Measurements from ENCODE around the gene CDH23.

Gene CDH23

GRCh38 chr10:71675295-71675970, 278.7 kb downstream of the CDH23 start:
- no peak overlapping the region for H2AFZ ChIP-seq (ENCODE audit: low read length)

DNA sequence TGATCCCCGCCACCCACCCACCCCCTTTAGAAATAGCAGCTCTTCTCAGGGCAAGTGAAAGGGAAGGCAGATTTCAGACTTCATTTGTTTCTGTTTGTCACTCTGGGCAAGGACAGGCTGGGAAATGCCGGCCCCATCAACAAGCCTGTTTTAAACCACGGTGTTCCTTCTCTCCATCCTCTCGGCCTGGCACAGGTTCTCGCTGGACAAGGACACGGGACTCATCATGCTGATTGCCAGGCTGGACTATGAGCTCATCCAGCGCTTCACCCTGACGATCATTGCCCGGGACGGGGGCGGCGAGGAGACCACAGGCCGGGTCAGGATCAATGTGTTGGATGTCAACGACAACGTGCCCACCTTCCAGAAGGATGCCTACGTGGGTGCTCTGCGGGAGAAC, 280.5 kb downstream of the CDH23 start:
- H3K4me2 ChIP-seq (ENCODE audit: low read depth, low read length), result no peak overlapping the region
- H3K9ac ChIP-seq (ENCODE audit: low read length), result no peak overlapping the region
- no peak for DNase-seq
- H3K79me2 ChIP-seq (ENCODE audit: low read length), result no peaks in the 10 kb centered on the region
- H3F3A ChIP-seq (ENCODE audit: insufficient read depth, low read length), result no peaks in the 10 kb centered on the region
- H3K9me2 ChIP-seq (replicated peaks; ENCODE audit: insufficient read depth, low read length), result no peaks in the 10 kb centered on the region
- no peaks in the 10 kb centered on the region for H3K36me3 ChIP-seq (replicated peaks; ENCODE audit: insufficient read depth, low read length)
- no peaks in the 10 kb centered on the region for H3K4me1 ChIP-seq (ENCODE audit: low read length)
- no peak overlapping the region for H2AFZ ChIP-seq (ENCODE audit: low read length)
- H3K9me3 ChIP-seq (replicated peaks; ENCODE audit: insufficient read depth, low read length), result no peaks in the 10 kb centered on the region
- peaks cover 15% of the 10 kb centered on the region for H3K27me3 ChIP-seq (replicated peaks; ENCODE audit: insufficient read depth, low read length)
- no peaks in the 10 kb centered on the region for H4K20me1 ChIP-seq (ENCODE audit: insufficient read depth, low read length)
- no peak overlapping the region for H3K27ac ChIP-seq (ENCODE audit: low read length)
- no peak overlapping the region for H3K4me3 ChIP-seq (ENCODE audit: low read length)
- no peak for TF ChIP-seq EZH2phosphoT487 (IDR thresholded peaks at IDR 0.05; ENCODE audit: low read length)
- TF ChIP-seq, protein P1, sequence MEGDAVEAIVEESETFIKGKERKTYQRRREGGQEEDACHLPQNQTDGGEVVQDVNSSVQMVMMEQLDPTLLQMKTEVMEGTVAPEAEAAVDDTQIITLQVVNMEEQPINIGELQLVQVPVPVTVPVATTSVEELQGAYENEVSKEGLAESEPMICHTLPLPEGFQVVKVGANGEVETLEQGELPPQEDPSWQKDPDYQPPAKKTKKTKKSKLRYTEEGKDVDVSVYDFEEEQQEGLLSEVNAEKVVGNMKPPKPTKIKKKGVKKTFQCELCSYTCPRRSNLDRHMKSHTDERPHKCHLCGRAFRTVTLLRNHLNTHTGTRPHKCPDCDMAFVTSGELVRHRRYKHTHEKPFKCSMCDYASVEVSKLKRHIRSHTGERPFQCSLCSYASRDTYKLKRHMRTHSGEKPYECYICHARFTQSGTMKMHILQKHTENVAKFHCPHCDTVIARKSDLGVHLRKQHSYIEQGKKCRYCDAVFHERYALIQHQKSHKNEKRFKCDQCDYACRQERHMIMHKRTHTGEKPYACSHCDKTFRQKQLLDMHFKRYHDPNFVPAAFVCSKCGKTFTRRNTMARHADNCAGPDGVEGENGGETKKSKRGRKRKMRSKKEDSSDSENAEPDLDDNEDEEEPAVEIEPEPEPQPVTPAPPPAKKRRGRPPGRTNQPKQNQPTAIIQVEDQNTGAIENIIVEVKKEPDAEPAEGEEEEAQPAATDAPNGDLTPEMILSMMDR (IDR thresholded peaks at IDR 0.05; ENCODE audit: low read length), result no peak
- no peak for TF ChIP-seq EZH2 (optimal IDR thresholded peaks at IDR 0.05; ENCODE audit: low read depth, low read length)

More at GRCh38 chr10:71675295-71675970, 278.7 kb downstream of the CDH23 start:
- Histone ChIP-seq H3K4me3 (ENCODE audit: low read length) (no peak overlapping the region), H3K9ac (ENCODE audit: low read length) (no peak overlapping the region), H3K79me2 (ENCODE audit: low read length) (no peaks in the 10 kb centered on the region), H3K9me2 (replicated peaks; ENCODE audit: insufficient read depth, low read length) (no peaks in the 10 kb centered on the region), H3K4me1 (ENCODE audit: low read length) (no peaks in the 10 kb centered on the region), H3K27me3 (replicated peaks; ENCODE audit: insufficient read depth, low read length) (peaks cover 6% of the 10 kb centered on the region), H3K27ac (ENCODE audit: low read length) (no peak overlapping the region), H3K4me2 (ENCODE audit: low read depth, low read length) (no peak overlapping the region), H3K9me3 (replicated peaks; ENCODE audit: insufficient read depth, low read length) (no peaks in the 10 kb centered on the region), H4K20me1 (ENCODE audit: insufficient read depth, low read length) (no peaks in the 10 kb centered on the region), H3K36me3 (replicated peaks; ENCODE audit: insufficient read depth, low read length) (no peaks in the 10 kb centered on the region), H3F3A (ENCODE audit: insufficient read depth, low read length) (no peaks in the 10 kb centered on the region)
- DNase-seq, result no peak
- TF ChIP-seq EZH2 (optimal IDR thresholded peaks at IDR 0.05; ENCODE audit: low read depth, low read length) (no peak), EZH2phosphoT487 (IDR thresholded peaks at IDR 0.05; ENCODE audit: low read length) (no peak)
- TF ChIP-seq, protein P1 (IDR thresholded peaks at IDR 0.05; ENCODE audit: low read length), result no peak

DNA sequence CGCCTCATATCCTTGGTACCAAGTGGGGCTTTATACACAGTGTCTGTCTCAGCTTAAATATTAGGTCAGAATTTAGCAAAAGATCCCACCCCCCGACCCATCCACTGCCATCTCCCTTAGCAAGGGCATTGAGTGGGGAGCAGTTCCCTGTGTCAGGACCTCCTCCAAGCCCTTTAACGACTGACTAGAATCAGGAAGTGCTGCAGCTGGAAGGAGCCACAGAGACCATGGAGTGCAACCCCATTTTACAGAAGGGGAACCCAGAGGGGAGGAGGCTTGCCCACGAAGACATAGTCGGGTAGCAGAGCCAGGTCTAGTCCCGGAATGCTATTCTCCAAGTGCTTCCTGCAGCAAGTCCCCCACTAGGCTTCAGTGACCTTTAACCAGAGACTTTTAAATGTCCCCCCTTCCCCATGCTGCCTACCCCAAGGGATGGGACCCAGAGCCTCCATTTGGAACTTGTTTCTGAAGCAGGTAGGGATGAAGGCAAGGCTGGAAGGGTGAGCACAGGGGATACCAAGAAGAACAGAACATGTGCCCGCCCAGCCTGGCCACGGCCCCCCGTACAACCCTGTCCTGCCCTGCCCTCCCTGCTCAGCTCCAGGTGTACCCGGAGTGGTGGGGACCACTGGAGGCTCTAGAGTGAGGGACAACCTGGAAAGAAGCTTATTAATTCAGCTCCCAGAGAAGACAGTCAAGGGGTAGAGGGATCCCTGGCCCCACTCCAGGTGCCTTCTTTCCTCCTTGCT, 281.5 kb downstream of the CDH23 start:
- no peaks in the 10 kb centered on the region for H3K79me2 ChIP-seq (ENCODE audit: low read length)
- TF ChIP-seq EZH2phosphoT487 (IDR thresholded peaks at IDR 0.05; ENCODE audit: low read length) (no peak), EZH2 (optimal IDR thresholded peaks at IDR 0.05; ENCODE audit: low read depth, low read length) (no peak)
- TF ChIP-seq, protein P1 (IDR thresholded peaks at IDR 0.05; ENCODE audit: low read length), result no peak
- no peaks in the 10 kb centered on the region for H4K20me1 ChIP-seq (ENCODE audit: insufficient read depth, low read length)
- H2AFZ ChIP-seq (ENCODE audit: low read length), result no peak overlapping the region
- H3K36me3 ChIP-seq (replicated peaks; ENCODE audit: insufficient read depth, low read length), result no peaks in the 10 kb centered on the region
- H3K4me2 ChIP-seq (ENCODE audit: low read depth, low read length), result no peak overlapping the region
- H3F3A ChIP-seq (ENCODE audit: insufficient read depth, low read length), result no peaks in the 10 kb centered on the region
- H3K27ac ChIP-seq (ENCODE audit: low read length), result no peak overlapping the region
- peaks cover 25% of the 10 kb centered on the region for H3K27me3 ChIP-seq (replicated peaks; ENCODE audit: insufficient read depth, low read length)
- H3K9me3 ChIP-seq (replicated peaks; ENCODE audit: insufficient read depth, low read length), result no peaks in the 10 kb centered on the region
- DNase-seq, result no peak
- no peak overlapping the region for H3K9ac ChIP-seq (ENCODE audit: low read length)
- no peak overlapping the region for H3K4me3 ChIP-seq (ENCODE audit: low read length)
- no peaks in the 10 kb centered on the region for H3K4me1 ChIP-seq (ENCODE audit: low read length)
- no peaks in the 10 kb centered on the region for H3K9me2 ChIP-seq (replicated peaks; ENCODE audit: insufficient read depth, low read length)

Data from MM.1S (cell line).